MM.1S (cell line): ENCODE results near the gene ELK3.

Experiments
- DNase-seq: peaks from one replicate; pipeline ENCODE4 v3.0.0-alpha.2; 2015
- H2AFZ ChIP-seq: fragments of 300-600 bp; sonication (generic); 2 replicates; pipeline ENCODE4 v1.6.0; 2016; ENCODE audit warnings: antibody characterized with exemption, low read length
- H3F3A ChIP-seq: fragments of 300-600 bp; sonication (generic); 2 replicates; pipeline ENCODE4 v1.6.1; 2016; ENCODE audit warnings: mild to moderate bottlenecking, antibody characterized with exemption, low read length, moderate library complexity, mixed read lengths; ENCODE audit not compliant: insufficient read depth
- H3K27ac ChIP-seq: fragments of 300-600 bp; sonication (generic); 2 replicates; pipeline ENCODE4 v1.5.1; 2016; ENCODE audit warnings: mild to moderate bottlenecking, low read length
- H3K27me3 ChIP-seq: fragments of 300-600 bp; sonication (generic); replicated peaks from 2 replicates; pipeline ENCODE4 v1.6.0; 2016; ENCODE audit warnings: low read length; ENCODE audit not compliant: insufficient read depth
- H3K36me3 ChIP-seq: fragments of 300-600 bp; sonication (generic); replicated peaks from 2 replicates; pipeline ENCODE4 v1.6.1; 2016; ENCODE audit warnings: mild to moderate bottlenecking, low read length, mixed read lengths; ENCODE audit not compliant: insufficient read depth
- H3K4me1 ChIP-seq: fragments of 300-600 bp; sonication (generic); 2 replicates; pipeline ENCODE4 v1.6.1; 2016; ENCODE audit warnings: low read length, mixed read lengths
- H3K4me2 ChIP-seq: fragments of 300-600 bp; sonication (generic); 2 replicates; pipeline ENCODE4 v1.6.0; 2016; ENCODE audit warnings: low read depth, low read length
- H3K4me3 ChIP-seq: fragments of 300-600 bp; sonication (generic); 2 replicates; pipeline ENCODE4 v1.5.1; 2016; ENCODE audit warnings: low read length, mixed read lengths
- H3K79me2 ChIP-seq: fragments of 300-600 bp; sonication (generic); 2 replicates; pipeline ENCODE4 v1.6.1; 2016; ENCODE audit warnings: mixed run types, low read length, mixed read lengths
- H3K9ac ChIP-seq: fragments of 300-600 bp; sonication (generic); 2 replicates; pipeline ENCODE4 v1.6.1; 2016; ENCODE audit warnings: low read length, mixed read lengths
- H3K9me2 ChIP-seq: fragments of 300-600 bp; sonication (generic); replicated peaks from 2 replicates; pipeline ENCODE4 v1.6.1; 2016; ENCODE audit warnings: mild to moderate bottlenecking, low read length, mixed read lengths; ENCODE audit not compliant: insufficient read depth
- H3K9me3 ChIP-seq: fragments of 300-600 bp; sonication (generic); replicated peaks from 2 replicates; pipeline ENCODE4 v1.6.1; 2016; ENCODE audit warnings: mild to moderate bottlenecking, low read length, mixed read lengths; ENCODE audit not compliant: insufficient read depth
- H4K20me1 ChIP-seq: fragments of 300-600 bp; sonication (generic); 2 replicates; pipeline ENCODE4 v1.6.1; 2016; ENCODE audit warnings: mild to moderate bottlenecking, low read length, moderate library complexity, mixed read lengths; ENCODE audit not compliant: insufficient read depth
- CTCF ChIP-seq: fragments of 300-600 bp; sonication (generic); IDR thresholded peaks from 2 replicates; pipeline ENCODE4 v1.5.1; 2016; ENCODE audit warnings: antibody characterized with exemption, low read length, mixed read lengths
- EZH2 ChIP-seq: fragments of 300-600 bp; sonication (generic); optimal IDR thresholded peaks from 2 replicates; pipeline ENCODE3; 2017; ENCODE audit warnings: low read depth, mild to moderate bottlenecking, antibody characterized with exemption, low read length, mixed read lengths
- EZH2phosphoT487 ChIP-seq: fragments of 300-600 bp; sonication (generic); IDR thresholded peaks from 2 replicates; pipeline ENCODE4 v1.6.1; 2018; ENCODE audit warnings: antibody characterized with exemption, low read length

ELK3 gene

GRCh38 chr12:96274331-96274730 lies 80.2 kb downstream of the ELK3 start:
- Histone ChIP-seq H3K36me3 (peaks cover 3% of the 10 kb centered on the region; the same call in 1 of the 2 replicates), H3K4me3 (no peak overlapping the region)

GRCh38 chr12:96285158-96285557 lies 91.0 kb downstream of the ELK3 start:
- no peak overlapping the region for H3K4me2 ChIP-seq
- no peaks in the 10 kb centered on the region for H3K9me3 ChIP-seq
- no peak for DNase-seq
- H4K20me1 ChIP-seq, result no peaks in the 10 kb centered on the region
- H3K27ac ChIP-seq, result no peak overlapping the region
- no peaks in the 10 kb centered on the region for H3K4me1 ChIP-seq
- H3F3A ChIP-seq, result no peaks in the 10 kb centered on the region
- H3K27me3 ChIP-seq, result no peaks in the 10 kb centered on the region
- H3K9ac ChIP-seq, result no peak overlapping the region
- 0 out of 2 replicates have a peak, but pooled peaks cover 13% of the 10 kb centered on the region for H3K36me3 ChIP-seq
- no peak overlapping the region for H3K4me3 ChIP-seq
- no peak for TF ChIP-seq CTCF
- no peak for TF ChIP-seq EZH2
- TF ChIP-seq EZH2phosphoT487, result no peak
- H3K9me2 ChIP-seq, result no peaks in the 10 kb centered on the region
- no peak overlapping the region for H2AFZ ChIP-seq
- H3K79me2 ChIP-seq, result no peaks in the 10 kb centered on the region

More at GRCh38 chr12:96274331-96274730, 80.2 kb downstream of the ELK3 start:
- Histone ChIP-seq H3F3A (no peaks in the 10 kb centered on the region; the same call in none of the 2 replicates), H3K27ac (no peak overlapping the region), H3K9me3 (no peaks in the 10 kb centered on the region), H4K20me1 (no peaks in the 10 kb centered on the region), H3K9ac (no peak overlapping the region), H3K4me2 (no peak overlapping the region), H3K79me2 (0 out of 2 replicates have a peak, but pooled peaks cover 3% of the 10 kb centered on the region), H2AFZ (no peak overlapping the region), H3K27me3 (no peaks in the 10 kb centered on the region), H3K9me2 (no peaks in the 10 kb centered on the region), H3K4me1 (no peaks in the 10 kb centered on the region)
- DNase-seq, result no peak
- TF ChIP-seq EZH2phosphoT487 (no peak), CTCF (no peak), EZH2 (no peak)

GRCh38 chr12:96289067-96289466 lies 94.9 kb downstream of the ELK3 start:
- Histone ChIP-seq H3K4me3 (no peak overlapping the region), H3K27me3 (no peaks in the 10 kb centered on the region), H3K9me2 (no peaks in the 10 kb centered on the region), H3K36me3 (0 out of 2 replicates have a peak, but pooled peaks cover 13% of the 10 kb centered on the region), H3K4me1 (no peaks in the 10 kb centered on the region), H3K79me2 (no peaks in the 10 kb centered on the region), H3K27ac (no peak overlapping the region), H2AFZ (no peak overlapping the region), H3F3A (no peaks in the 10 kb centered on the region), H3K4me2 (no peak overlapping the region), H4K20me1 (no peaks in the 10 kb centered on the region), H3K9ac (no peak overlapping the region), H3K9me3 (no peaks in the 10 kb centered on the region)
- DNase-seq, result no peak
- TF ChIP-seq CTCF, result no peak
- no peak for TF ChIP-seq EZH2
- no peak for TF ChIP-seq EZH2phosphoT487
